B cell (primary cell): ENCODE measurements around the gene ZBTB44.

Source experiments
- EZH2 ChIP-seq: IDR thresholded peaks from 2 replicates; pipeline ENCODE4 v1.6.1; 2012; ENCODE audit warnings: borderline replicate concordance, low read depth, mild to moderate bottlenecking, moderate library complexity, low read length; ENCODE audit not compliant: insufficient read depth, poor library complexity, severe bottlenecking
- TF ChIP-seq, protein P1 (sequence below): fragments of 200-600 bp; IDR thresholded peaks from one replicate; pipeline ENCODE4 v1.8.0; 2022; ENCODE audit warnings: antibody characterized with exemption, mild to moderate bottlenecking

DNA sequence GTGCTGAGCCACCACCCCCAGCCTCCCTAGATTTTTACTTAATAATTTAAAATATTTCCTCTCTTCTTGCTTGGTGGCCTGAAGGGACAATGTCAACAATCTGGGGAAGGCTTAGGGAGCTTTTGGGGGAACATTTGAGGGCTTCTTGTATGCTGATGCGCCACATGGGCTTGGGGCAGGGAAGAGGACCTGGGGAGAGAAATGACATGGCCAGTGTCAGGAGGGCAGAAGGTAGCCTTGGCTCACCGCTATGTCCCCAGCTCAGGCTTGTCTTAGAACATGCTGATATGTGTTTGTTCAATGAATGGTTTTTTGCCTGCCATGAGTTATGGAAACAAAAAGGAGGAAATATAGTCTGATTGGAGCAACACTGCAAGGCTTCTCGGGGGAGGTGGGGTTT, 103.6 kb downstream of the ZBTB44 start:
- TF ChIP-seq, protein P1, sequence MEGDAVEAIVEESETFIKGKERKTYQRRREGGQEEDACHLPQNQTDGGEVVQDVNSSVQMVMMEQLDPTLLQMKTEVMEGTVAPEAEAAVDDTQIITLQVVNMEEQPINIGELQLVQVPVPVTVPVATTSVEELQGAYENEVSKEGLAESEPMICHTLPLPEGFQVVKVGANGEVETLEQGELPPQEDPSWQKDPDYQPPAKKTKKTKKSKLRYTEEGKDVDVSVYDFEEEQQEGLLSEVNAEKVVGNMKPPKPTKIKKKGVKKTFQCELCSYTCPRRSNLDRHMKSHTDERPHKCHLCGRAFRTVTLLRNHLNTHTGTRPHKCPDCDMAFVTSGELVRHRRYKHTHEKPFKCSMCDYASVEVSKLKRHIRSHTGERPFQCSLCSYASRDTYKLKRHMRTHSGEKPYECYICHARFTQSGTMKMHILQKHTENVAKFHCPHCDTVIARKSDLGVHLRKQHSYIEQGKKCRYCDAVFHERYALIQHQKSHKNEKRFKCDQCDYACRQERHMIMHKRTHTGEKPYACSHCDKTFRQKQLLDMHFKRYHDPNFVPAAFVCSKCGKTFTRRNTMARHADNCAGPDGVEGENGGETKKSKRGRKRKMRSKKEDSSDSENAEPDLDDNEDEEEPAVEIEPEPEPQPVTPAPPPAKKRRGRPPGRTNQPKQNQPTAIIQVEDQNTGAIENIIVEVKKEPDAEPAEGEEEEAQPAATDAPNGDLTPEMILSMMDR = no peak
- TF ChIP-seq EZH2 = no peak
